ENCODE data around the gene HNRNPM. TPM values are rescaled to one million over a fixed set of nuclear protein-coding genes. Genes with fewer than 3 reads are reported as not detected.

Gene HNRNPM
- total and polyA plus RNA-seq, 2 donors (not counting 1 experiment from before 2014, with no cell fraction given): 137 to 221 TPM

- Mint-ChIP-seq H3K4me3 (no peak overlapping the region), H3K27ac (peak overlapping the region; percentile 77), H3K4me1 (peaks cover 26% of the 10 kb centered on the region), H3K9me3 (ENCODE audit: insufficient read depth) (no peaks in the 10 kb centered on the region), H3K27me3 (no peaks in the 10 kb centered on the region)
- Histone ChIP-seq H3K4me3 (ENCODE audit: control extremely low read depth in 1 of 5, extremely low read depth in 1 of 5, insufficient read depth in 1 of 5, low read depth in 2 of 5, low read length in 4 of 5) (no peak overlapping the region), H3K4me2 (replicated peaks; ENCODE audit: low read depth, low read length, poor library complexity, severe bottlenecking) (no peak overlapping the region), H3K27ac (ENCODE audit: low read length in 2 of 2) (no peak overlapping the region), H4K20me1 (ENCODE audit: control insufficient read depth, insufficient read depth, low read length, poor library complexity, severe bottlenecking) (peaks cover 71% of the 10 kb centered on the region), H2AFZ (ENCODE audit: insufficient read depth, low read depth, low read length, poor library complexity, severe bottlenecking) (no peak overlapping the region), H3K9me3 (ENCODE audit: control extremely low read depth in 1 of 3, control insufficient read depth in 2 of 3, insufficient read depth in 1 of 3, low read length in 2 of 3) (peaks cover 0 to 3% (median 0%) of the 10 kb centered on the region in 3 donors), H3K79me2 (ENCODE audit: control insufficient read depth, insufficient read depth, low read length) (peaks cover 56% of the 10 kb centered on the region), H3K36me3 (replicated peaks in 1 of 2; ENCODE audit: control extremely low read depth in 1 of 2, control insufficient read depth in 1 of 2, extremely low read depth in 1 of 2, insufficient read depth in 2 of 2, low read length in 1 of 2) (peaks cover 0 to 80% of the 10 kb centered on the region in 2 experiments), H3K9ac (ENCODE audit: low read length) (no peak overlapping the region), H3K27me3 (replicated peaks in 1 of 4; ENCODE audit: control extremely low read depth in 1 of 4, control insufficient read depth in 3 of 4, insufficient read depth in 4 of 4, low read length in 3 of 4) (no peaks in the 10 kb centered on the region), H3K4me1 (ENCODE audit: control insufficient read depth in 2 of 2, insufficient read depth in 2 of 2, low read length in 2 of 2) (peaks cover 11 to 21% of the 10 kb centered on the region in 2 donors)
- POLR2A ChIA-PET: interaction anchor here (0.7 to 0.9 kb wide), 2 partner anchors 28 to 1748 kb away, joined by 3 to 4 read pairs; no protein-coding TSS in a partner anchor
- DNase-seq: no peak
- CTCF ChIA-PET: interaction anchor here (1.6 to 1.9 kb wide), 2 partner anchors 20 to 95 kb away, joined by 6 to 11 read pairs; no protein-coding TSS in a partner anchor
- TF ChIP-seq CTCF (IDR thresholded peaks at IDR 0.05) (no peak), EZH2 (IDR thresholded peaks at IDR 0.05; ENCODE audit: borderline replicate concordance, insufficient read depth, low read depth, low read length, poor library complexity, severe bottlenecking) (no peak)
- ATAC-seq (ENCODE audit: low read depth): no peak
- intact Hi-C loops (cut with micrococcal nuclease): no loop called here
- WGBS (ENCODE audit: insufficient coverage): 99% methylated on average over 62 of the region's 62 CpGs
Measured at GRCh38 chr19:8485561-8486371, 41.0 kb downstream of the HNRNPM start.

- ChIA-PET POLR2A (interaction anchor here (0.6 kb wide), 1 partner anchor 1625 kb away, joined by 3 read pairs; the partner anchor contains the start of gene P2RY11), CTCF (interaction anchor here (0.6 to 1.9 kb wide), 6 partner anchors 11 to 132 kb away, joined by 3 to 11 read pairs (median 6); partner anchors contain the start of gene MYO1F)
- H3K9me3 ChIP-seq (ENCODE audit: control extremely low read depth in 1 of 3, control insufficient read depth in 2 of 3, insufficient read depth in 1 of 3, low read length in 2 of 3): peaks cover 0 to 3% (median 0%) of the 10 kb centered on the region in 3 donors
- no peak overlapping the region for H3K4me3 Mint-ChIP-seq
- H3K9ac ChIP-seq (ENCODE audit: low read length): no peak overlapping the region
- 84% methylated on average over 15 of the region's 16 CpGs for WGBS (ENCODE audit: insufficient coverage)
- peaks cover 11 to 21% of the 10 kb centered on the region in 2 donors for H3K4me1 ChIP-seq (ENCODE audit: control insufficient read depth in 2 of 2, insufficient read depth in 2 of 2, low read length in 2 of 2)
- DNase-seq (no peak), ATAC-seq (ENCODE audit: low read depth) (no peak)
- peaks cover 62% of the 10 kb centered on the region for H4K20me1 ChIP-seq (ENCODE audit: control insufficient read depth, insufficient read depth, low read length, poor library complexity, severe bottlenecking)
- H3K4me3 ChIP-seq (ENCODE audit: control extremely low read depth in 1 of 5, extremely low read depth in 1 of 5, insufficient read depth in 1 of 5, low read depth in 2 of 5, low read length in 4 of 5): no peak overlapping the region
- no peak overlapping the region for H2AFZ ChIP-seq (ENCODE audit: insufficient read depth, low read depth, low read length, poor library complexity, severe bottlenecking)
- no peaks in the 10 kb centered on the region for H3K27me3 Mint-ChIP-seq
- H3K27ac ChIP-seq (ENCODE audit: low read length in 2 of 2): peak overlapping the region; percentile 29 to 50
- intact Hi-C loops (cut with micrococcal nuclease): no loop called here
- no peaks in the 10 kb centered on the region for H3K27me3 ChIP-seq (replicated peaks in 1 of 4; ENCODE audit: control extremely low read depth in 1 of 4, control insufficient read depth in 3 of 4, insufficient read depth in 4 of 4, low read length in 3 of 4)
- TF ChIP-seq CTCF (IDR thresholded peaks at IDR 0.05) (no peak), EZH2 (IDR thresholded peaks at IDR 0.05; ENCODE audit: borderline replicate concordance, insufficient read depth, low read depth, low read length, poor library complexity, severe bottlenecking) (no peak)
- peaks cover 47% of the 10 kb centered on the region for H3K79me2 ChIP-seq (ENCODE audit: control insufficient read depth, insufficient read depth, low read length)
- H3K9me3 Mint-ChIP-seq (ENCODE audit: insufficient read depth): no peaks in the 10 kb centered on the region
- H3K4me1 Mint-ChIP-seq: peaks cover 22% of the 10 kb centered on the region
- H3K27ac Mint-ChIP-seq: peak overlapping the region; percentile 85
- H3K36me3 ChIP-seq (replicated peaks in 1 of 2; ENCODE audit: control extremely low read depth in 1 of 2, control insufficient read depth in 1 of 2, extremely low read depth in 1 of 2, insufficient read depth in 2 of 2, low read length in 1 of 2): peaks cover 0 to 71% of the 10 kb centered on the region in 2 experiments
- peak overlapping the region; percentile 35 for H3K4me2 ChIP-seq (replicated peaks; ENCODE audit: low read depth, low read length, poor library complexity, severe bottlenecking)
Measured at GRCh38 chr19:8486661-8487136, 41.9 kb downstream of the HNRNPM start.

All from B cell (primary cell).